ENCODE measurements around the gene QRFP.

- TF ChIP-seq CTCF (IDR thresholded peaks at IDR 0.05): no peak
- no peak for TF ChIP-seq POLR2A (IDR thresholded peaks at IDR 0.05; ENCODE audit: low read depth)
These were observed 15.1 kb downstream of the QRFP start for GRCh38 chr9:130881516-130881915.

All from esophagus muscularis mucosa (tissue), 3 donors.